IPS DF 4.7 (cell line): Measurements from ENCODE around the gene PTPN12.
"Not testable (repeated sequence)": the region's sequence is repeated elsewhere in the genome, so short reads cannot be mapped to it uniquely, and the experiment has no call there.

ENCODE experiments used
- DNase-seq: peaks from one replicate; pipeline ENCODE4 v3.0.0-alpha.2; 2013; ENCODE audit warnings: low spot score; ENCODE audit errors: extremely low read depth

Gene PTPN12

DNA sequence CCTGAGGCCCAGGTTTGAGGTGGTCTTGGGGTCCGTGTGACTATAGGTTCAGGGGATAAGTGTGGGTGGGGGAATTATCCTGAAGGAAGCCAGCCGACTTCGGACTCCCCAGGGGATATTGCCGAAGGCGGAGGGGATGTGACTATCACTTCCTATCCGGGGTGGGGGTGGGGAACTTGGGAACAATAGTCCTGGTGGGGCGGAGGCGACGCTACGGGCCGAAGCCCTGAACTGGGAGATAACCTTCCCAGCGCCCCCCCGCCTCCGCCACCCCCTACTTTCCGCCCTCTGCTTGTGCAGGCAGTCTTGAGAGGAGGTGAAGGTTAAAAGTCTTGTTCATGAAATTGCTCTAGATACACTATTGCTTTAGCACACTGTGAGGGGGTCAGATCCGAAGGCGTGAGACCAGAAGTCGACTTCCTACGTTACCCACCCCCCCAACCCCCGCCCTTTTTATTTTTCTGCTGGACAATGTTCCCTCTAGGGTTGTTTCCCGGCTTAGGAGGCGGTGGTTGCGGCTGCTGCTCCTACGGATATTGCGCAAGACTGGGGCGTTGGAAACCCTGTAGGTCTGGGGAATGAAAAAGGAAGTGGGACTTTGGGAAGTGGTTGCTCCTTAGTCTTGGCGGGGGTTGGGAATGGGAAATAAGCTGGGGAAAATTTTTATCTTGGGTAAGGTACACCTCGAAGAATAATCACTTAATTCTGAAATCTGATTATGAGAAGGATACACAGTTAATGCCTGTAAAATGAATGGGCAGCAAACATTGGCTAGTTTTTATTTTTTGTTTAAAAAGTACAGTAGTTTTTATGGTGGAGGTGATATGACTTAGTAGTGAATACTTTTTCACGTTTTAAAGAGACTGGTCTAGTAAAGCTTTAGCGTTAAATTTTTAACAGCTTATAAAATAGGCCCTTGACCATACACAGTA, 1.5 kb downstream of the PTPN12 start:
- no peak for DNase-seq

GRCh38 chr7:77540402-77540822, 3.3 kb downstream of the PTPN12 start:
- no peak for DNase-seq

DNA sequence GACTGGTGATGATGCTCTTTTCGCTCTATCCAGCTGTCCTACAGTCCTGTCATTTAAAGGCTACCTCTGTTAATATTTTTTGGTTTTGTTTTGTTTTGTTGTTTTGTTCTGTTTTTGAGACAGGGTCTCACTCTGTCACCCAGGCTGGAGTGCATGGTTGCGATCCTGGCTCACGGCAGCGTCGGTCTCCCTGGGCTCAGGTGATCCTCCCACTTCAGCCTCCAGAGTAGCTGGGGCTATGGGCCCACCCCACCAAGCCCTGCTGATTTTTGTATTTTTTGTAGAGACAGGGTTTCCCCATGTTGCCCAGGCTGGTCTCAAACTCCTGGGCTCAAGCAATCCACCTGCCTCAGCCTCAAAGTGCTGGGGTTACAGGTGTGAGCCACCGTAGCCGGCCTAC, 3.9 kb downstream of the PTPN12 start:
- DNase-seq: not testable (repeated sequence)

GRCh38 chr7:77542409-77542808, 5.3 kb downstream of the PTPN12 start:
- DNase-seq: no peak

DNA sequence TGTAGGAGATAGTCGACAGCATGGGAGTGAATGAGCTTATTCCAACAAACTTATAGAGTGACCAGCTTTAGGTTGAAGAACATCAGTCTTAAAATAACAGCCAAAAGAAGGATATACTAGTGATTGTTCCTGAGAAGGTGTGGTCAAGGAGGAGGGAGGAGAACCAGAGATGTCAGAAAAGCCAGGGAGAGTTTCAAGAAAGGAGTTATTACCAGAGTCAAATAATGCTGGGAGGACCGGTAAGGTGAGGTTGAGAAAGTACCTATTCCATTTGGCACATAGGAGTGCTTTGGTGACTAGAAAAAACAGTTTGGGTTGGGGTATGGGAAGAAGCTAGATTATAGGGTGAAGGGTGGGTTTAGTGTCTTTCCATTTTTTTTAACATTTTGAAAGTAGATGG, 5.8 kb downstream of the PTPN12 start:
- DNase-seq: no peak

GRCh38 chr7:77543910-77544309, 6.8 kb downstream of the PTPN12 start:
- DNase-seq: no peak

- DNase-seq: no peak
Observed at GRCh38 chr7:77544518-77544917, 7.4 kb downstream of the PTPN12 start.

- no peak for DNase-seq
Observed at GRCh38 chr7:77548206-77548605, 11.1 kb downstream of the PTPN12 start.

DNA sequence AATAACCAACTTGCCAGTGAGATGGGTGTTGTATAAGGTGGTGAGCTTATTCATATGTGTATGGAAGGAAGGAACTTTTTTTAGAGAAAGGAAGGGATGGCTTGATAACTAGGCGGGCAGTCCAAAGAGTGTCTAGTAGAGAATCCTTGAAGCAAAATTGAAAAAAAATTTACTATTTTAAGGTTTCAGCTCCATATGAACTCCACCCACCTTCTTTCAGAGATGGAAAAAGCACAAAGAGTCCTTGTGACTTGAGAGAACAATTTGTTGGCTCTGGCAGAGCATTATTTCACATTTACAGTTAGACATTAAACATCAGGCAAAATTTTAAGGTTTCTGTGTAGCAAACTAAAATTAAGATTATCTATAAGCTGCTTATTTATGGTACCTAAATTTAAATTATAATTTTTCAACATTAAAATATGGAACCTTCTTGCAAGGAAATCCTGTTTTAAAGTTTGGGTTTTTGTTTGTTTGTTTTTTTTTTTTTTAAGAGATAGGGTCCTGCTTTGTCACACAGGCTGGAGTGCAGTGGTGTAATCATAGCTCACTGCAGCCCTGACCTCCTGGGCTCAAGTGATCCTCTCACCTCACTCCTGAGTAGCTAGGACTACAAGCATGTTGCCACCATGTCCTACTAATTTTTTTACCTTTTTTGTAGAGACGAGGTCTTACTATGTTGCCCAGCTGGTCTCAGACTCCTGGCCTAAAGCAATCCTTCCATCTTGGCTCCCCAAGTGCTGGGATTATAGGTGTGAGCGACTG, 12.2 kb downstream of the PTPN12 start:
- DNase-seq: no peak

GRCh38 chr7:77550586-77550985, 13.5 kb downstream of the PTPN12 start:
- no peak for DNase-seq

GRCh38 chr7:77553123-77553522, 16.0 kb downstream of the PTPN12 start:
- DNase-seq: no peak

DNA sequence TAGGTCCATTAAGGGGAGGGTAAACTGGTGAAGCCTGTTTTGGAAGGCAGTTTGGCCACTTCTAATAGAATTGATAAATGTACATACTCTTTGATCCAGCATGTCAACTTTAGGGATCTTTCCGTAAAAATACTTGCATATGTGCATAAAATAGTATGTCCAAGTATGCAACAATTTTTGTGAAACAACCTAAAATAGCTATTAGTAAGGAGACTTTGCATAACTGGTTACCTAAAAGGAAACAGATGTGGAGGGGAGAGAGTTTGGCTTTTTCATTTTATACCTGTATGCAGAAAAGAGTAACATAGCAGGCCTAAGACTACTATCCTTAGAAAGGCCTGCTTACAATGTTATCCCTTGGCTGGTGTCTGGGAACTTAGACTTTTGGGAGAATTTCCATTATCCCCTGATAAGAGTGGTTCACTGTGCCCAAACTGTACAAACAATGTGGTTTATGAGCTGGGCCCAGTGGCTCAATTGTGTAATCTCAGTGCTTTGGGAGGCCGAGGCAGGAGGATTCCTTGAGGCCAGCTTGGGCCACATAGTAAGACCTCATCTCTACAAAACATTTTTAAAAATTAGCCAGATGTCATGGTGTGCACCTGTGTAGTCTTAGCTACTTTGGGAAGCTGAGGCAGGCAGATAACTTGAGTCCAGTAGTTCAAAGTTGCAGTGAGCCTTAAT, 21.3 kb downstream of the PTPN12 start:
- DNase-seq: no peak

- no peak for DNase-seq
Observed at GRCh38 chr7:77561352-77561751, 24.3 kb downstream of the PTPN12 start.

DNA sequence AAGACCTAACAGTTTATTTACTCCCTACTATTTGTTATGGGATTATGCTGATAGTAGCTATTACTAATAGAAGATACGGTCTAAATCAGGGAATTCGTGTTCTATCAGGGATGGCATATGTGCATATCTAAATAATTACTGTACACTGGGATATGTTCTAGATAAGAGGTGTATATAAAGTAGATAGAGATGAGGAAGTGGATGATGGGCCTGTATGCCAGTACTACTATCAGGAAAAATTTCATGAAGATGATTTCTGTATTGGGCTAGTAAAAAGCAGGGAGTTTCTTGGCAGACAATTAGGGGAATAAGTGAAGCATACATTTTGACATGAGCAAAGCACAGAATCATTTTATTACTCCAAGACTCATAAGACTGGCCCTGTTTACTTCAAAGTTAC, 26.2 kb downstream of the PTPN12 start:
- no peak for DNase-seq

- DNase-seq: no peak
Observed at GRCh38 chr7:77565917-77566316, 28.8 kb downstream of the PTPN12 start.

DNA sequence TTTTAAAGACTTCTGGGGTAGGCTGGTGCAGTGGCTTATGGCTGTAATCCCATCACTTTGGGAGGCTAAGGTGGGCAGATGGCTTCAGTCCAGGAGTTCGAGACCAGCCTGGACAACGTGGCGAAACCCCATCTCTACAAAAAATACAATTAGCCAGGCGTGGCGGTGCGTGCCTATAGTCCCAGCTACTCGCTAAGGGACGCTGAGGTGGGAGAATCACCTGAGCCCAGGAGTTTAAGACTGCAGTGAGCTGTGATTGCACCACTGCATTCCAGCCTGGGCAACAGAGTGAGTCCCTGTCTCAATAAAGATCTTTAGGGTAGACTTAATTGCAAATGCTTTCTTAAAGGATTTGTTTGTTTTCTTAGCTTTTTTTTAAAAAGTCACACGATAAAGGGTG, 29.3 kb downstream of the PTPN12 start:
- DNase-seq: no peak

DNA sequence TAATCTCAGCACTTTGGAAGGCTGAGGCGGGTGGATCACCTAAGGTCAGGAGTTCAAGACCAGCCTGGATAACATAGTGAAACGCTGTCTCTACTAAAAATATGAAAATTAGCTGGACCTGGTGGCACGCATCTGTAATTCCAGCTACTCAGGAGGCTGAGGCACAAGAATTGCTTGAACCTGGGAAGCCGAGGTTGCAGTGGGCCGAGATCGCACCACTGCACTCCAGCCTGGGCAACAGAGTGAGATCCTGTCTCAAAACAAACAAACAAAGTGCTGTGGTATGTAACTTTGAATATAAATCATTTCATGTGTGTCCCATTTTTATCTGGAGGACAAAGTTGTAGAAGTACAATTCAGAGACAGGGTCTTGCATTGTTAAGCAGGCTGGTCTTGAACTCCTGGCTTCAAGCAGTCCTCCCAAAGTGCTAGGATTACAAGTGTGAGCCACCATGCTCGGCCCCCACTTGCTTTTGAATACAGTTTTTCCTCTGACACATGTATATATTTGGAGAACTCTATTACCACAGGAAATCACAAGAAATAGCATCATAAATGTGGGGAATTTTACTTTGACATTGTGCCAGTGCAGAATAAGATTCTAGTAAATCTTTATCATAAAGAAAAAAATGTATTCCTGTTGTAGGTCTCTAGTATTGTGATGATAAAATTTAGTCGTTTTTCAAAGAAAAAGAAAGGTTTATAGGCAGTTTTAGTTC, 32.6 kb downstream of the PTPN12 start:
- no peak for DNase-seq

DNA sequence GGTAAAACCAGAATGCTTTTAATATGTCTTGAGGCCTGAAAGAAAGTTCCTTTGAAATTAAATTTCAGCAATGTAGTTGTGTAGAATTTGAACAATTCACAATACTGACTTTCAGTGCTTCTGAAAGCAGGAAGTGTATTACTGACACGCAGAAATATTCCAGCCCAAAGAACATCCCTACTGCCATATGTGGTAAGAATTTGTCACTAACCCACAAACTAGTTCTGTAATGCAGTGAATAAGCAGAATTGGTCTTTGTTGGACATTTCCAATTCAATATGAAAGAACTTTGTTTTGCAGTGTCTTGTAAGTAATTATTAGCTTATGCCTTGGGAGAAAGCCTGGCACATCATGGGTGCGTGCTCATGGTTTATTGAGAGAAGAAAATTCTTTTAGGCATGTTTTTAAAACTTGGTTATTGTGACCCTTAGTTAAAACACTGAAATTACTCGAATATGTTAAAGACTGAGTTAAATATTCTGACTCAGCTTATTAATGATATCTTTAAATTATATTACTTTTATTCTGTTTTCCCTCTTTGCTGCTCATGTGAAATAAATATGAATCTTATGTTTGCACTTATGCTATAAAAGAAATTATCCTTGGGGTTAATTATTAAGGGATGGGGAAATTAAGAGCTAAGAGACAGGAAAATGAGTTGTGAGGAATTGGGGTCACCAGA, 33.4 kb downstream of the PTPN12 start:
- DNase-seq: no peak

DNA sequence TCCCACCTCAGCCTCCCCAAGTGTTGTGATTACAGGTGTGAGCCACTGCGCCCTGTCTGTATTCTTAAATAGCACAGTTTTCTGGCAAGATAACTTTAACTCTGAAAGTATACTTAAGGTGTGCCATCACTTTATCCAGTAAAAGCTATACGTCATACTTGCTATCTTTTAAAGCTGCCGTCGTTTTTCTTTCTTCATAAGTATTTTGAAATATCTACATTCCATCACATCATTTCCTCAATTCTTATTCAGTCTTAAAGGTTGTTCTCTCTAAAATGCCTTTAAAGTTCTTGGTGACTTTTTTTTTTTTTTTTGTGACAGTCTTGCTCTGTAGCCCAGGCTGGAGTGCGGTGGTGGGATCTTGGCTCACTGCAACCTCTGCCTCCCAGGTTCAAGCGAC, 34.7 kb downstream of the PTPN12 start:
- DNase-seq: no peak

- no peak for DNase-seq
Observed at GRCh38 chr7:77575187-77575586, 38.1 kb downstream of the PTPN12 start.

DNA sequence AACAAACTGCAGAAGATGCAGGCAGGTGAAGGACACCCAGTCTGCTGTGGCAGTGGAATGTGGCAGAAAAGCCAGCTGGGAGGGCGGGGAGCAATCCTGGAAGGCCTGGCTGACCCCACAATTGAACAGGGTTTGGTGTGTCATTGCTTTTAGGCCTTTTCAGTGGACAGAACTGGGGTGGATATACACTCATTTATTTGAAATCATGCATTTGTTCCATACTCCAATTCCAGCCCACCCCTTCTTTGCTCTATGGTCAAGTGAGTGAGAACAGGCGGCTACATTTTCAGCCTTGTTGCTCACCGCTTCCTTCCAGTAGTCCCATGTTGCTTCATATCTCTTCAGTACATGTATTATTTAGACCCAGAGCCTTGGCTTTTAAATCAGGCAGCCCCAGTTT, 39.8 kb downstream of the PTPN12 start:
- DNase-seq: no peak
